Putamen (tissue), 1 donor: ENCODE results near the gene MALT1.

Source experiments
- DNase-seq: peaks from one replicate; pipeline ENCODE4 v3.0.0-alpha.2; 2016; ENCODE audit warnings: low spot score

The MALT1 gene

DNA sequence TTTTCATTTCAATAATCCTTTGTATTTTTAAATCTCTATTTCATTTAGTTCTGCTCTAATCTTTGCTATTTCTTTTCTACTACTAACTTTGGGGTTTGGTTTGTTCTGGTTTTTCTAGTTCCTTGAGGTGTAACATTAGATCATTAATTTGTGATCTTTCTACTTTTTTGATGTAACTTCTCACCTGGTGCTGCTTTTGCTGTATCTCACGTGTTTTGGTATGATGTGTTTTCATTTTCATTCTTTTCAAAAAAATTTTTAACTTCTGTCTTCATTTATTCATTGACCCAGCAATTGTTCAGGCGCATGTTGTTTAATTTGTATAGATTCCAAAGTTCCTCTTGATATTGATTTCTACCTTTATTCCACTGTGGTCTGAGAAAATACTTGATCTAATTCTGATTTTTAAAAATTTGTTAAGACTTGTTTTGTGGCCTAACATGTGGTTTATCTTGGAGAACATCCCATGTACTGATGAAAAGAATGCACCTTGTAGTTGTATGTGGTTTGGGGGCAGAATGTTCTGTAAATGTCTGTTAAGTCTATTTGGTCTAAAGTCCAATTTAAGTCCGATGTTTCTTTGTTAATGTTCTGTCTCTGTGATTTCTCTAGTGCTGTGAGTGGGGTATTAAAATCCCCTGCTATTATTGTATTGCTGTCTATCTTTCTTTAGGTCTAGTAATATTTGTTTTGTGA lies 17.3 kb upstream of the MALT1 start:
- DNase-seq, result no peak

DNA sequence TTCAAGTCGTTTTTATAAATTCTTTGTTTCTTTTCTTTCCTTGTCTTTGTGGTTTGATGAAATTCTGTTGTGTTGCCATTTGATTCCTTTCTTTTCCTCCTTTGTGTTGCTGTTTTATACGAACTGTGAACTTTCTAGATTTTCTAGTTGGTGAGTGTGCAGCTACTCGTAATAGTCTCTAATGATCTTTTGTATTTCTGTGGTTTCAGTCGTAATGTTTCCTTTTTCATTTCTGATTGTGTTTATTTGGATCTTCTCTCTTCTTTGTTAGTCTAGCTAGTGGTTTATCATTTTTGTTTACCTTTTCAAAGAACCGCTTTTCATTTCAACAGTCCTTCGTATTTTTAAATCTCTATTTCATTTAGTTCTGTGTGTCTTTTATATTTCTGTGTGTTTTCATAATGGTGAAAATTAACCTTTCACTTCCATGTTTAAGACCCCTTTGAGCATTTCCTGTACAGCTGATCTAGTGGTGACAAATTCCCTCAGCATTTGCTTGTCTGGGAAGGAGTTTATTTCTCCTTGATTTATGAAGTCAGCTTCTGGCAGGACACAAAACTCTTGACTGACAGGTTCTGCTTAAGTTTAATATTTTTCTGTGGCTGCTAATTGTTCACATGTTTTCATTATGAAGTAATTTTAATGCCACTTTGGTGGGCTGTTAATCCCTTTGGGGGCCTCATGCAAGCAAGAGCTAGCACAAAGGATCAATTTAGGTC lies 16.2 kb upstream of the MALT1 start:
- no peak for DNase-seq

DNA sequence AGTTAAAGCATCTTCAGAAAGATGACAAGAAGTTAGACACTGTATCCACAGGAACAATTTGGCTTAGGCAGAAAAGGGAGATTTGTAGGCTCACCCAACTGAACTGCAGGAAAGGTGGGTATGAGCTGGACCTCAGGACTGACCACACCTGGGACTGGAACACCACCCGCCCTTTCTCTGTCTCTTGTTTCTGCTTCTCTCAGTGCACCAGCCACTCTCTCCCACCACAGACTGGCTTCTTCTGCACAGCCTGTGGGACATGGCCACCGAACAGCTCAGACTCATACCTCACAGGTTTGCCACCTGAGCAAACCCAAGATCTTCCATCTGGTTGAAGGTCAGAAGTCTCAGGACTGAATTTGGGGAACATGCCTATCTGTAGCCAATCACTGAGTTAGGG lies 14.2 kb upstream of the MALT1 start:
- DNase-seq, result no peak

DNA sequence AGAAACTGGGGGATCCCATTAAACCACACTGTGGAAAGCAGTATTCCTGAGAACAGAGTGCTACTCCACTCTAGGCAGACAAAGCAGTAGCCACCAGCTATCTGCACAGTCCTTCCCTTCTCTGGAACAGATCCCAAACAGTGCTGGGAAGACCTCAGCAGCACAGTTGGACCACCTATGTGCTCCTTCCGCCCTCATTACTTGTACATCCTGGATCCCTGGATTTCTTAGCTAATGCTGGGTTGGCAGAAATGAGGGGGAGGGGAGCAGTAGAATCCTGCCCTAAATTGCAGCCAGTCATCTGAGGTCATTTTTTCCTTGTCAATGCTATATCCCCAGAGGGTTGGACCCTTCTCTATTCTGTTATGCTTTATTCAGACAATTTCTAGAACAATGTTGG lies 13.8 kb upstream of the MALT1 start:
- DNase-seq, result no peak

DNA sequence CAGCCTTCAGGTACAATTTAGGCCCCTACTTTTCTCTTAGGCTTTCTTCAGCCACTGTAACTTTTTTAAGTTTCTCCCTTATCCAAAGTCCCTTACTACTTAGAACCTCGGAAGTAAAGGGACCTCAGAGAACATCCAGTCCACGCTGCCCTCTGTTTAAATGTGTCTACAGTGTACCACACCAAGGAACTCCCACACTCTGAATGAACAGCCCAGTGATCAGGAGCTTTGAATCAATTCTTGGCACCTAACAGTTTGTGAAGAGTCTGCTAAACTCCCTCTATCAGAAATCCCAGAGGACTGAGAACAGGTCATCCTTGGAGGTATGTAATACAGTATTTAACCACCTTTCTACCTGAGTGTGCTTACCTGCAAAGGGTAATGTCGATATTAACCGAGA lies 11.6 kb upstream of the MALT1 start:
- DNase-seq, result no peak

DNA sequence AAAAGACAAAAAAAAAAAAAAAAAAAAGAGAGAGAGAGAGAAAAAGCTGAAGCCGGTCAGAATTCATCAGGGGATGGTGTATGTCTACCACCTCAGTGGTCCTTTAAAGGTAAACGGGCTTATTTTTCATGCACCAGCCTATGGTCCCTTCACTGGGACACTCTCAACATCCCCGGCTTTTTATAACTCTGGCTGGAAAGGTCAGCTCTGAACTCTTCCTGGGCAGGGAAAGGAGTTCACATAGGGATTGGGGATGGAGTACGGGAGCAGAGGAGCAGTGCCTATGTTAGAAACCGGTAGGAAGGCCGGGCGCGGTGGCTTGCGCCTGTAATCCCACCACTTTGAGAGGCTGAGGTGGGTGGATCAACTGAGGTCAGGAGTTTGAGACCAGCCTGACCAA lies 10.3 kb upstream of the MALT1 start:
- no peak for DNase-seq

DNA sequence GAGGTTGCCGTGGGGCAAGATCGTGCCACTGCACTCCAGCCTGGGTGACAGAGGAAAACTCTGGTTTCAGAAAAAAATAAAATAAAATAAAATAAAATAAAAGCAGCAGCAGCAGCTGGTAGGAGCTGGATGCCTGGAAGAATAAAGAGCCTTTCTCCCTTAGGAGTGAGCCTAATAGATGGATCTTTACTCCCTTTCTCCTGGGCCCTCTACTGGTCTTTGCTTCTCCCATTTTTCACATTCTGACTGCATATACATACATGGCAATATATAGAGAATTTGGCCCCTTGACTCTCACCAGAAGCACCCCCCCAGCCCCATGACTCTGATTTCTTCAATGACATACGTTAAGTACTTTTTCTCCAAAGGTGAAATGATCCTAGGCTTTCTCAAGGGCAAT lies 9.8 kb upstream of the MALT1 start:
- DNase-seq, result no peak

DNA sequence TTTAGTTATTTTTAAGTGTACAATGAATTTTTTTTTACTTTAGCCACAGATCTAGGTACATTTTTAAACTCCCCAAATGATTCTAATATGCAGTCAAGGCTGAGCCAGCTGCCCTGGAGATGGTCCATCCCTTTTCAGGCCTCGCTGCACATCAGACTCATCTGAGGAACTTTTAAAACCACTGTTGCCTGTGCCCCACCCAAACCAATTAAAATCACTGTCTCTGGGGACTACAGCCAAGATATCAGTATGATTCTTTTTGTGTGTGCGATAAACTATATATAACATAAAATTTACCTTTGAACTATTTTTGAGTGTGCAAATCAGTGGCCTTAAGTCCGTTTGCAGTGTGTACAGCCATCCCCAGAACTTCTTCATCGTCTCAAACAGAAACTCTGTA lies 9.1 kb upstream of the MALT1 start:
- no peak for DNase-seq

DNA sequence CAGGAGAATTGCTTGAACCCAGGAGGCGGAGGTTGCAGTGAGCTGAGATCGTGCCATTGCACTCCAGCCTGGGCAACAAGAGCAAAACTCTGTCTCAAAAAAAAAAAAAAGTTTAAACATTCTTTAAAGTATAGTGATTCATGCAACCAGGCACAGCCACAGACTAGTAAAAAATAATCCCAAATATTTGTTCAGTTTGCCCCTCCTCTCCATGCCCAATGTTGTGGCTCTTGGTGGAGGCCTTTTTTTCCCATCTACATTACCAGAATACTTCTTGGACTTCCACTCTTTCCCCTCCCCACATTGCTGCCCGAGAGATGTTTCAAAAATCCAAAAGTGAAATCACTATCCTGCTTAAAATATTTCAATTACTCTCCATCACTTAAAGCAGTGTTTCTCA lies 5.1 kb upstream of the MALT1 start:
- DNase-seq, result no peak

DNA sequence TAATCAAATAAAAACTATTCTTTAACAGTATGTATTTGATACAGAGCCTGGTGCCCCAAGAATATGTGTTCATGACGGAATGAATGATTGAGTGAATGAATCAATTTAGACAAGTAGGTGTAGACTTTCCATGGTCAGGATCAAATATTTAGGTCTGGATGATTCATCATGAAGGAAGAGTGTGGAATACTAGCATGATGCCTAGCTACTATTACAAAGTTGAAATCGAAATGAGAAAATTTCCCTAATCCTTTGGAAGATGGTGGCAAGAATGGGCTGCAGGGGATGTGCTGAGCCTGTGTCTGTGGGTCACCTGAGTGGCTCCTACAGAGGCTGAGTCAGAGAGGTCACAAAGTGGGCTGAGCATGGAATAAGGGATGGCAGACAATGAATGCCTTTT lies 3.1 kb upstream of the MALT1 start:
- no peak for DNase-seq

DNA sequence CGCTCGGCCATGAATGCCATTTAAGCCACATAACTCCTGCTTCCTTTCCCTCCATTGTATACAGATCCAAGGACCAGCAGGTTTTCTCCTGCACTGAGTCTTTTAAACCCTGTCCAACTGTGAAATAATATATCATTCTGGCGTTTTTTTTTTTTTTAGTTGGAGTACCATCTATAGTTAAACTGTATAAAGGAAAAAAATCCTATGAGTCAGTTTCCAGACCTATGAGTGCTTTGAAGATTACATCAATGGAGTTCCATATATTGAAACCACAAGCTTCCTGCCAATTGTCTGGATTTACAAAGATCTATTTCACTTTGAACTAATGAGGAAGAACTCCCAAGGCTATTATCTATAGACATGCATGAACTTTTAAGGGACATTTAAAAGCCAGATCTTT lies 2.4 kb upstream of the MALT1 start:
- DNase-seq, result no peak

DNA sequence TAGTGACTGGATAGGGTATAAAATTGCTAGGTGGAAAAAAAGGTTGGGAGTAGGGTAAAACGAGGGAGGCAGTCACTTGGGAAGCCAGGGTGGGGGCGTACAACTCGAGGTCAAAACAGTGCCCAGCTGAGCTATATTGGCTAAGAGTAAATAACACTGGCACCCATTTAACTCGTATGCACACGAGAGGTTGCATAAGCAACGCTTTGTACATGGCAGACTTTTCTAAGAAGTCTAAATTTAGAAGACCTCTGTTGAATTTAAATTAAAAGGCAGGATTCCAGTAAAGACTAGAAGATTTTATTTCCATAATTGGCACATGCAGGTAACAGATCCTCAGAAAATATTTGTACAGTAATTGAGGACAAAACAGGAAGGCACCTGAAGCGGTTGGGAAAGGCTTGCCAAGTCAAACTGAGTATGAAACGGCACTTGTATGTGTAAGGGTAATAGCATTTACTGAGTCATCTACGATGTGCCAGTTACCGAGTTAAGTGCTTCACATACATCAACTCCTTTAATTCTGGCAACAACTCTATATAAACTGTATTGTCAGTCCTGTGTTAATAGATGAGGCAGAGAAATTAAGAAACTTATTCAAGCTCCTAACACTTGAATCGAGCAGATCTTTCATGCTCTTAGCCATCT lies 1.4 kb upstream of the MALT1 start:
- no peak for DNase-seq

DNA sequence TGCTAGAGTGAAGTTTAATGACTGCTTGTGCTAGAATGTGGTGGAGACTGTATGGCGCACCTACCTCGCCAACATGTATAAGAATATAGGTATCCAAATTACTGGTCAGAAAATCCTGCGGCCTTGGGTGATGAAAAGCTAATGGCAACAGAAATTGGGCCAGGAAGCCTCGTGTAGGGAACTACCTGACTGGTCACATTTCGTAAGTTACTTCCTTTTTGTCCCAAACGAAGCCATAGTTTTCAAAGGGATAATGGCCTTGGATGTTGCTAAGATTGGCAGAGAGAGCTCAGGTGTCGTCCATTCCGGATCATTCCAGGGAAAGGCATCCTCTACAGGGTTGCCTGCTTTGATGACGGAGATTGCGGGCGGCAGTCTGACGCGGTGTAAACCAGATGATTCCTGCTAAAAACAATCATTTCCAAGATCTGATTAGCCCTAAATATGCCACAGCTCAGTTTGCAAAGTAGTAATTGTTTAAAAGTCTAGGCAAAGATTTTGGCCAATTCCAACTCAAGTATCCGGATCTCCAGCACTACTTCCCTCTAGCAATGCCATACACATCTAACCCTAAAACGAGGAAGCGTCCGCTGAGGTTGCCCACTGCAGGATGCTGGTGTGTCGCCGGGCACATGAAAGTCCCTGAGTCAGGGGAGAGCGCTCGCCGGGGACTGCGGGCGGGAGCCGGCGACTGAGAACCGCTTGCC lies 708 bp upstream of the MALT1 start:
- no peak for DNase-seq

DNA sequence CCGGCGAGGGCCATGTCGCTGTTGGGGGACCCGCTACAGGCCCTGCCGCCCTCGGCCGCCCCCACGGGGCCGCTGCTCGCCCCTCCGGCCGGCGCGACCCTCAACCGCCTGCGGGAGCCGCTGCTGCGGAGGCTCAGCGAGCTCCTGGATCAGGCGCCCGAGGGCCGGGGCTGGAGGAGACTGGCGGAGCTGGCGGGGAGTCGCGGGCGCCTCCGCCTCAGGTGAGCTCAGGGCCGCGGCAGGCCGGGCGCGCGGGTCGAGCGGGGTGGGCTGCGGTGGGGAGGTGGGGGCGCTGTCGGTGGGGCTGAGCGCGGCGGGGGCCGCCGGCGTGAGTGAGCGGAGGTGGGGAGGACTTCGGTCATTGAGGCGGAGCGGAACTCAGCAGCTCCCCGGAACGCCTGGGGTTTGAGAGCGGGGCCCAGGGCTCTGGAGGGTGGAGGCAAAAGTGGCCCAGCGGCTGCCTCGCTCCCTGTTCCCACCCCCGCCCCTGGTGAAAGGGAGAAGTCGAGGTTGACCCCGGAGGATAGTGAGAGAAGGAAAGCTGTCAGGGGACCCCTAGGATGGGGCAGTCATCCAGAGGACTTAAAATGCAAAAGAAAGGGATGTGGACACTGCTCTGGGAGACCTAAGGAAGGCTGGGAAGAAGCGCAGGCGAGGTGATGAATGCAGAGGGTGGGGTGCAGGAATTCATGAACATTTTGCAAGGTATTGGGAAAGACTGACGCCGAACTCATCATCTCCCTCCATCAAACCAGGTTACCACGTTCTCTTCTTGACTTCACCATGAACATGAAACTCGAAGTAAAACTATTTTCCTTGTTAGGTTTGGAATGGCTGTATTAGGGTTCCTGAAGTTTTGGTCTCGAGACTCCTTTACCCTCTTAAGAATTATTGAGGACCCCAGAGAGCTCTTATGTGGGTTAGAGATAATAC lies 633 bp downstream of the MALT1 start:
- DNase-seq, result no peak

DNA sequence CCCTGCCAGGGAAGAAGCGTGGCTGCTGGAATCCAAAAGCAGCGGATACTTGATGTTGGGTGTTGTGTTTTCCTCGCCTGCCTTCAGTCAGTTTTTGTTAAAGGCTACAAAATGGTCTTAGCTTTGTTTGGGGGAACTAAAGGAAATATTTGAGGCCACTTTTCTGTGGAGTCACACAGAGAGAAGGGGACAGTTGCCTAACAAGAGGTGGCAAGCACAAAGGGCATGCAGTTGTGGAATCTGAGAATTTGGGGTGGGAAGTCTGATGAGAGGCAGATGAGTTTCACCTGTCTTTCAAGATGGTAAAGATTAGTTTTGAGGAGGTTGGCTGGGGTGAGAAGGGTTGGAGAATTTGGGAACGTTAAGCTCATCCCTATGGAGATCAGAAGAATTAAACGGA lies 2.9 kb downstream of the MALT1 start:
- no peak for DNase-seq

DNA sequence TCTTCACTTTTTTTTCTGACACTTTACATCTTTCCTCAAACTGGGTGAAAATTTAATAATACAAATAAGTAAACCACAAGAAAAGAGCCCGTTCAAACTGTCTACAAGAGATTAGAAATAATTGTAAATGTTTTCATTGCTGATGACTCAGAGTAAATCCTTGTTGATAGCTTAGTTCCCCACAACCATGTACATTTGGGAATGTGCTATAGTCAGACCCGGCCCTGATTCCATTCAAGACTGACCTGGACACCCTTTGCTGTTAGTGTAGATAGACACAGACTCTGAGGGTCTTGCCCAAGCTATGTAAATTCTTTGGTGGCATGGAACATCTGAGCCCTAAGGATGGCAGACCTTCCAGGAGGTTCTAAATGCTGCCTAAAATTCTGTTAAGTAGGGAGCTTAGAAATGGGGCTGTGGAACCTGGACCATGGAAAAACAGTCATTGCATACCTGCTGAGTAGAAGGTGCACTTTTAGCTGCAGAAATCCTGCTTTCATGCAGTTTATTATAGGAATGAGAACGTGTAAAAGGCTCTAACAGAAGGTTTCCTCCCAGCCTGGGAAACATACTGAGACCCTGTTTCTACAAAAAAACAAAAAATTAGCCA lies 3.7 kb downstream of the MALT1 start:
- DNase-seq, result no peak

DNA sequence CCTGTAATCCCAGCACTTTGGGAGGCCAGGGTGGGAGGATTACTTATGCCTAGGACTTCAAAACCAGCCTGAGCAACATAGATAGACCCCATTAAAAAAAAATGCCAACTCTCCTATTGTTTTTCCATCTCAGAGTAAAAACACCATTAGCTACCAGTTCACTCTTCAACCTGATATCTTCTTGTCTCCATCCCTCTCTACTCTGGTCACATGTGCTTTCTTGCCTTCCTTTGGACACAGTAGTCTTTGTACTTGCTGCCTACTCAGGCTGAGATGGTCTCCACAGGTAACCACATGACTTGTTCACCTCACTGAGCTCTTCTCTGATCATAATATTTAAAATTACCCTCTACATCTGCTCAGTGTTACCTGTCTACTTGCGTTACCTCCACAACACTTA lies 5.0 kb downstream of the MALT1 start:
- DNase-seq, result no peak

DNA sequence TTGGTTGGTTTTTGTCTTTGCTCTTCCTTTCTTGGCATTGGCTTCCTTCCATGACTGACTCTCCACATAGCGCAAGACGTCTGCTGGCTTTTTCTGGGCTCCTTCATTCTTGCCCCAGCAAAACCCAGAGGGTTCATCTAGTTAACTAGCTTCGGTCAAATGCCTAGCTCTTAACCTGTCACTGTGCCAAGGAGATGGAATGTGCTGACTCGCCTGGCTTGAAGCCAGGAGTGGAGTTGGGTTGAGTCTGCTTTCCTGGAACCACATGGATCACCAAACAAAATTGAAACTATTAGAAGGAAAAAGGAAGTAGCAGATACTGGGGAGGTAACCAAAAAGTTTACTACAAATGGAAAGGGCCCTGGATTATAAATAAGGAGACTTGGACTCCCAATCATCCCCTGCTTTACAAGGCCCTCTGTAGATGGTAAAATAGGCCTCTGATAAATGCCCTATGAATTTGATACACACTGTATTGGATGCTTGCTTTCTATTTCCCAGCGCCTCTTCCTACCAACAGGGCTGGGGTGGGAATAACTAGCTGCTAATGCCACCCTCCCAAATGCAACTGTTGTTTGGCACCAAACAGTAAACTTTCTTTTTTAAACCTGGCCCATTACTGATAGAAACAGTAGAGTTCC lies 11.3 kb downstream of the MALT1 start:
- DNase-seq, result no peak

DNA sequence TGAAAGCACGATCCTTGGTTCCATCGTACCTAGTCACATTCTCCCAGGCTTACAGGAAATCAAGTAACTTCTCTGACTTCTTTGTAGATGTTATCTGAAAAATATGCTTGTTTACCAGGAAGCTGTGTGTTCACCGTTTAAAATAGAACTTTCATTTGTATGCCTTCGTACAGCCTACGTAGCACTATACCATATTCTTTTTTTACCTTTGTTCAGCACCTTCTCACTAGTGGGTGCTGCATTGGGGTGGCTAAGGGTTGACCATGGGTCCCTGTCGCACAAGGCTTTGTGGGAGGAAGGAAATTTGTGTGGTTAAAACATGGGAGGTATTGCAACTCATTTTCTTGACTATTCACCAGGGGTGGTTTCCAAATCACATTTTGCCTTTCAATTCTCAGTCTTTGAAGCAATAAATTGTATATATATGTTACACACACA lies 16.6 kb downstream of the MALT1 start:
- no peak for DNase-seq

DNA sequence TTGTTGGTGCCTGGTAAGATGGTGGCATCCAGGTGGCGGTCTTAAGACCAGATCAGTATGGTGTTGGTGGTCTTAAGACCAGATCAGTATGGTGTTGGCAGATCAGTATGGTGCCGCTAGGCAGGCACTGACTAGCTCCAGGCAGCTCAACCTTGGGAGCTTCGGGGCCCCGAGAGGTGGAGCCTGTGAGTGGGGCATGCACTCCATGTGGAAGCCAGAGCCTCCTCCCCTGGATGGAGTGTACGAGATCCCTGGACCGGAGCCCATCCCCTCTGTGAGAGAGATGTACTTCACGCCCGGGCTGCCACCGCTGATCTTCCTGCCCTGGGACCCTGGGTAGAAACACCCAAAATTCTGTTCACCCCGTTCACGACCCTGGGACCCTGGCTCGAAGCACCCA lies 19.0 kb downstream of the MALT1 start:
- DNase-seq, result no peak

DNA sequence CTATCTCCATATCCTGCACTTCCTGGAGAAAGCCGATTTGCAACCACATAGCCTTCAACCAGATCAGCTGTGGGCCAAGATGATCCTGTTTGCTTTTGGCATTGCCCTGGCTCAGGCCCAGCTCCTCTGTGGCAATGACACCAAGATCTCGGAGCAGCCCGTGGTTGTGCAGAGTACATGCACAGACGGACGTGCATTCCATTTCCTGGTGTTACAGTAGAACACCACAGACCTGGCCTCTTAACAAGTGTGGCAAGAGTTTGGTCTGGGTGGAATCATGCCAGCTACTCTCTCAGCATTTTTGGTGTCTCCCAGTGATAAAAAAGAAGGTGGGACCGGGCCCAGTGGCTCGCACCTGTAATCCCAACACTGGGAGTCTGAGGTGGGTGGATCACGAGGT lies 20.0 kb downstream of the MALT1 start:
- DNase-seq, result no peak
